Effector CD8-positive, alpha-beta T cell (primary cell): Measurements from ENCODE around the gene ANKRD18B.
"Not testable (repeated sequence)": the region's sequence is repeated elsewhere in the genome, so short reads cannot be mapped to it uniquely, and the experiment has no call there.

ENCODE experiments used
- DNase-seq: peaks from one replicate; lab custom pipeline; 2025; lab: John Stamatoyannopoulos, UW
- total RNA-seq, 4 experiments: gene quantifications; one replicate each; lab custom pipeline; 2026; lab: John Stamatoyannopoulos, UW

The ANKRD18B gene
- total RNA-seq: 0 to 0.09 (median 0) reads per million in 4 experiments

GRCh38 chr9:33523397-33524305 is at the start of gene ANKRD18B:
Gene ANKRD18B, plus strand, starts transcription at chr9:33524251. Its CDS starts 239 bp downstream, at chr9:33524490.
- DNase-seq: not testable (repeated sequence)

GRCh38 chr9:33475357-33475756 is 48.7 kb upstream of the ANKRD18B start:
- DNase-seq: no peak

DNA sequence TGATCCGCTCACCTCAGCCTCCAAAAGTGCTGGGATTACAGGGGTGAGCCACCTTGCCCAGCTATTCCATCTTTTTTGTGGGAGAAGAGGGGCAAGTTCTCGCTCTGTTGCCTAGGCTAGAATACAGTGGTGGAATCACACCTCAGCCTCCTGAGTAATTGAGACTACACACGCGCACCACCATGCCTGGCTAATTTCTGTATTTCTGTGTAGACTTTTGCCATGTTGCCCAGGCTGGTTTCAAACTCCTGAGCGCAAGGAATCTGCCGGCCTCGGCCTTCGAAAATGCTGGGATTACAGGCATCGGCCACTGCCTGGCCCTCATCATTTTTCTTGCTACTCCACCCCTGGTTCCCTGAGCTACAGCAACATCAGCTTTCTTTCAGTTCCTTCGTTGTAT is 47.5 kb upstream of the ANKRD18B start:
- DNase-seq: no peak

DNA sequence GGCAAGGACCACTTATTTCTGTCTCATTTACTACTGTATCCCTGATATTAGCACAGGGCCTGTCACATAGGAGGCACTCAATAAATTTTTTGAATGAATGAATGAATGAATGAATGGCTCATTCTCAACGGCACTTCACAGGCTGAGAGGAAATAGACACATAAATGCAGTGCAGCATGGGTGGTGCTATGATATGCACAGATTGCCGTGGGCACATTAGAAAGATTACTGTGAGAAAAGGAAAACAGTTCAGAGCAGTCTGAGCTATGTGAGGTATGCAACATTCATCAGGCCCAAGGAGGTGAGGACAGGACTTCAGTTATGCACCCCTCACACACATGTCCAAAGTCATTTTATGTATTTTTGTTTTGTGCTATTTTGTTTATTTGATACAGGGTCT is 43.9 kb upstream of the ANKRD18B start:
- no peak for DNase-seq

DNA sequence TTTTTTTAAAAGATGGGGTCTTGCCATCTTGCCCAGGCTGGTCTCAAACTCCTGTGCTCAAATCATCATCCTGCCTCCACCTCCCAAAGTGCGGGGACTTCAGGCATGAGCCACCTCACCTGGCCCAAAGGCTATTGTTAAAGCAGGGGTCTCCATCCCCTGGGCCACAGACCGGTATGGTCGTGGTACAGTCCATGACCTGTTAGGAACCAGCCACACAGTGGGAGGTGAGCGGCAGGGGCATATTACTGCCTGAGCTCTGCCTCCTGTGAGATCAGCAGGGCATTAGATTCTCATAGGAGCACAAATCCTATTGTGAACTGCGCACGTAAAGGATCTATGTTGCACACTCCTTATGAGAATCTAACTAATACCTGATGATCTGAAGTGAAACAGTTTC is 43.1 kb upstream of the ANKRD18B start:
- DNase-seq: no peak

- DNase-seq: not testable (repeated sequence)
Measured at GRCh38 chr9:33485312-33485711, 38.7 kb upstream of the ANKRD18B start.

DNA sequence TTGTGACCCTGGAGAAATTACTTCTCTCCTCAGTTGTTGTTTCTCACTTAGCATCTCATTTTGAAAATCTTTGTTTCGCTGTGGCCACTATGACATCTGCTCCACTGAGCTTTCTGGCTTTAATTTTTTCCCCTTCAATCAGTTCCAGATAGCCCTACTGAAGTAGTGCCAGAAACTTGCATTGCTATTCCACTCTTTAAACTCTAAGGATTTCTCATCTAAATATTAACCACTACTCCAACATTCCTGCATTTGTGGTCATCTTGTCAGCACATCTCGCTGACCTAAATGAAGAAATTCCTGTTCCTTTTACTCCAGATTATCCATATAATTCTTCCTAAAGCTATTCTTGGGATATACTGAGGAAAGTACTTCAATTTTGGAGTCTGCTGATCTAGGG is 35.0 kb upstream of the ANKRD18B start:
- DNase-seq: no peak

GRCh38 chr9:33493819-33494218 is 30.2 kb upstream of the ANKRD18B start:
- DNase-seq: not testable (repeated sequence)

DNA sequence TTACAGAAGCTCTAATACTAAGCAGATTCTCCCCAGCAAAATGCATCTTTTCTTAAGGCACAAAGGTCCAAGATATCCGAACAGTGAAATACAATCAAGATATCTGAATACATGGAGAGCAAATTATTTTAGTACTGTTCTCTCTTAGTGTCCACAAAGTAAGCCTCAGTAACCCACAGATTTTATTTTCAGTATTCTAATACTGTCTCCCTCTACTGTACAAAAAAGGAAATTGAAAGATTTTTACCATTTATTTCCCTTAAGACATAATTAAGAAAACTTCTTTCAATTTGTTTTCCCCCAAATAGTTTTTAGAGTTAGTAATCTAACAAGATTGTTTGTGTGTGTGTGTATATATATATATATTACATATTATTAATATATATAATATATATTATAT is 25.7 kb upstream of the ANKRD18B start:
- DNase-seq: no peak

DNA sequence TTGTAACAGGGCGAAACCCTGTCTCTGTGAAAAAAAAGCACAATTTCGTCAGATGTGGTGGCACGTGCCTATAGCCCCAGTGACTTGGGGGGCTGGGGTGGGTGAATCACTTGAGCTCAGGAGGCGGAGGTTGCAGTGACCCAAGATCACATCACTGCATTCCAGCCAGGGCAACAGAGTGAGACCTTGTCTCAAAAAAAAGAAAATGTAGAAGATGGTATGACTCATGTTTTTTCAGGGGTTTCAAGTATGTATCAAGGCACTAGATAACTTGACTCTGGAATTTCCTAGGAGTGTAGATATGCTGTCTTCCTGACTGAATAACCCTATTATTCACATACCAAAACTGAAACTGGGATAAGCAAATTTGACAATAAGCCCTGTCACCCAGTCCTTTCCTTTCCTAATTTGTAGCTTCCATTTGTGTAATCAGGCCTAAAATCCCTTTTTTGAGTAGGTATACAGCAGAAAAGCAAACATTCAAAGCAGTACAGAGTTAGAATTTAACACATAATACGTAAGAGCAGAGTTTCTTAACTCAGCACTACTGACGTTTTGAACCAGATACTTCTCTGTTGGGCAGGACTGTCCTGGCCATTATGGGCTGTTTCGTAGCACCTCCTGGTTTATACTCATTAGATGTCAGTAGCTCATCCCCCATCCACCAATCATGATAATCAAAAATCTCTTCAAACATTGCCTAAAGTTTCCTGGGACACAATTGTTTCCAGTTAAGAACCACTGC is 17.3 kb upstream of the ANKRD18B start:
- DNase-seq: no peak

DNA sequence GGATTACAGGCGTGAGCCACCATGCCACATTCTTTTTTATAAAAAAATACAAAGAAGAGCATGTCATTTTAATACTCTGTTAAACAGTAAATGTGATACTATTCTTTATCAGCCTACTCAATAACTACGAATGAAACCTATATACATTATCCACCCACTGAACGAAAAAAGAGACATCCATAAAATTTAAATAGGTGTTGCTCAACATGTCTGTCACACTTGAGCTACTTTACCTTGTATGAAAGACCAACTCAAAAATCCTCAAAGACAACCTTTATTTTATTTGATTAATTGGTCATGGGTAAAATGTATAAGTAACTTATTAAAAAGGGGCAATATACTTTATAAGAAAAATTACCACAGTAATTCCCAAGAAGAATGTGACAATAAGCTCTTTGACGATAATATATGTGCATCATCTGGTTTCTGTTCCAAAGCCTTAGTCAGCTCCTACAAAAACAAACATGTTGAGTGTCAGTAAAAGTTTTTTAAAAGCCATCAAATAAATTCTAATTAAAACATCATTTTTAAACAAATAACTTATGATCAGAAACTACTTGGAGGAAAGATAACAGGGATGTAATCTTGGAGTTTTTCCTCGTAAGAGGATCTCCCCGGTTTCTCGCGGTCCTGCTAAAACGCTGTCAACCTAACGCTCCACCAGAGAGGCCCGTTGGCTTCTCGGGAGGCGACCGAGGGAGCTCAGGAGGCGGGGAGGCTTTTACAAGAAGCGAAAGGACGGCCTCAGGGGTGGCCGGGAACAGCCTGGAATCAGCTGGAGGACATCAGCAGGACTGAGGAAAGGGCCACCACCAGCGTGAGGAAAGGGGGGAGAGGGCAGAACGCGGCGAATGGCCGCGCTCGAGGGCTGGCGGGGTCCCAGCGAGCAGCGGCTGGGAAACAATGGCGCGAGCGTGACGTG is 13.5 kb upstream of the ANKRD18B start:
- DNase-seq: no peak

DNA sequence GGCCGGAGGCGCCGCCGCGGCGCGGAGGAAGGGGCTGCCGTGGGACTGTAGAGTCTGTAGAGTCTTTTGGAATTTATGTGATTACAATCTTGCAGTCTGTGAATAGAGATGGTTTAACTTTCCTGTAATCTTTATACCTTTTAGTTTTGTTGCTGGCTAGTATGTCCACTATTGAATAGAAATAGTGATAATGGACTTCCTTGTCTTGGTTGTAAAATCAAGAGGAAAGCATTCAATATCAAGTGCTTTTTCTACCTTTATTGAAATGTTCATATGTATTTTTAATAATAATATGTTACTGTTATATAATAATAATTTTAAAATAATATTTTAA is 12.9 kb upstream of the ANKRD18B start:
- DNase-seq: not testable (repeated sequence)

- not testable (repeated sequence) for DNase-seq
Measured at GRCh38 chr9:33512535-33512934, 11.5 kb upstream of the ANKRD18B start.

GRCh38 chr9:33515342-33515995 is 8.6 kb upstream of the ANKRD18B start:
- not testable (repeated sequence) for DNase-seq

DNA sequence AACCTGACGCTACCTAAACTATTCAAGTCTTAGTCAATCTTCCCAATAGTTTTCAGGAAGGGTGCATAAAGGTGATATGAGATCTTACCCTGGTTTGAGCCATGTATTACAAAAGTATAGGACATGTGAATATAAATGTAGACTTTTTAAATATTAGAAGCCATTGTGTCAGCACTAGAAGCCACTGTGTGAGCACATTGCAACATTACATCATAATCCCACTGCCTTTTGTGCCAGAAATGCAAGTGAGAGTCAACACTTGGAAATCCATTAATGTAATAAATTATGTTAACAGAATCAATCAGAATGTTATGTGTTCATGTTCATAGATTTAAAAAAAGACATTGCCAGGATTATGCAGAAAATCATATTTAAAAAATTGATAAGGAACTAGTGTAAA is 7.7 kb upstream of the ANKRD18B start:
- not testable (repeated sequence) for DNase-seq

DNA sequence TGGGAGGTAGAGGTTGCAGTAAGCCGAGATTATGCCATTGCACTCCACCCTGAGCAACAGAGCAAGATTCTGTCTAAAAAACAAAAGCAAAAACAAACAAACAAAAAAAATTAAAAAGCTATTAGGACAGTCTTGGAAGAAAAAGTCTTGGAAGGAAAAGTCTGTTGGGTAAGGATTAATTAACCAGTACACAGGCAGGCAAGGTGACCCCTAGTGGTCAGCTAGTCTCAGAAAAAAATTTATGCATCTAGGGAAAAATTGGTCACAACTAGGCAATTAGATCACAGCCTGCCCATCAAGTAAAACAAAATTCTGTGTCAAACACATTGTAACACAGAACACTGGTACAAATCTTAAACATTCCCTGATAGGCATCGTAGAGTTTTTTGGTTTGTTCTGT is 6.7 kb upstream of the ANKRD18B start:
- DNase-seq: no peak

- DNase-seq: not testable (repeated sequence)
Measured at GRCh38 chr9:33517934-33518577, 6.0 kb upstream of the ANKRD18B start.

DNA sequence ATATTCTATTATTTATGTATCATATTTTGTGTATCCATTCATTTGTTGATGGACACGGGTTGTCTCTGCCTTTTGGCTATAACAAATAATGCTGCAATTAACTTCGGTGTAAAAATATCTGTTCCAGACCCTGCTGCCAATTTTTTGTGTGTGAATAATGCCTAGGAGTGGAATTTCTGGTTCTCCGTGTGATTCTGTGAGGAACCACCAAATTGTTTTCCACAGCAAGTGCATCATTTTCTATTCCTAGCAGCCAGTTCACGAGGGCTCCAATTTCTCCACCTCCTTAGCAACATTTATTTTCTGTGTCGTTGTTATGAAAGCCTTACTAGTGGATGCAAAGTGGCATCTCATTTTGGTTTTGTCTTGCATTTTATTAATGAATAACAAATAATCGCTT is 2.2 kb upstream of the ANKRD18B start:
- not testable (repeated sequence) for DNase-seq

DNA sequence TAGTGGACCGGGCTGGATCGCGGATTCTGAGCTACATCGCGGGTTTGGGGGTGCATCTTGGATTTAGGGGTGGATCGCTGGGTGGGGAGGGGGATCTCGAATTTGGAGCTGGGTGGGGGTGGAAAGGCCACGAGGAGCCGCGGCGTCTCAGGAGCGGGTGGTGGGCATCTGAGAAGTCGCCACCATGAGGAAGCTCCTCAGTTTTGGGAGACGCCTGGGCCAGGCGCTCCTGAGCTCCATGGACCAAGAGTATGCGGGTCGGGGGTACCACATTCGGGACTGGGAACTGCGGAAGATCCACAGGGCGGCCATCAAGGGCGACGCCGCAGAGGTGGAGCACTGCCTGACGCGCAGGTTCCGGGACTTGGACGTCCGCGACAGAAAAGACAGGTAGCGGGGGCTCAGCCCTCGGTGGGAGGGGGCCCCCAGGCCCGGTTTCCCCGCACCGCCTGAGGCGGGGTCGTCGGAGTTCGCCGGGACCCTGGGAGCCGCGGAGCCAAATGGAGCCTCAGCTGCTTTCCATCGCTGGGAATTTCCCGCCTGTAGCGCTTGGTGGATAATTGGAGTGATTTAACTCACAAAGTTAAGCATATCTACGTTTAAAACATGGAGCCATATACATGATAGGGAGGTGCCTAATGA is 376 bp downstream of the ANKRD18B start:
- DNase-seq: no peak

- DNase-seq: not testable (repeated sequence)
Measured at GRCh38 chr9:33528069-33528468, 4.0 kb downstream of the ANKRD18B start.
